Testis (tissue), 2 donors: Measurements from ENCODE around the gene MGAT5B.

Source experiments
- POLR2A ChIP-seq: fragments of 450-650 bp; IDR thresholded peaks from one replicate; pipeline ENCODE4 v1.6.1; 2017; ENCODE audit warnings: antibody characterized with exemption, mild to moderate bottlenecking, moderate library complexity
- TF ChIP-seq, protein P1 (sequence below), 3 experiments: fragments of 450-650 bp in 2 of 3; fragments of 200-600 bp in 1 of 3; sonication (generic) in 1 of 3; IDR thresholded peaks; one replicate each; pipeline ENCODE4 v1.5.1; 2016 to 2019; ENCODE audit warnings: antibody characterized with exemption in 3 of 3, mild to moderate bottlenecking in 2 of 3, moderate library complexity in 1 of 3

GRCh38 chr17:76915840-76916510, 47.8 kb downstream of the MGAT5B start:
- TF ChIP-seq, protein P1, sequence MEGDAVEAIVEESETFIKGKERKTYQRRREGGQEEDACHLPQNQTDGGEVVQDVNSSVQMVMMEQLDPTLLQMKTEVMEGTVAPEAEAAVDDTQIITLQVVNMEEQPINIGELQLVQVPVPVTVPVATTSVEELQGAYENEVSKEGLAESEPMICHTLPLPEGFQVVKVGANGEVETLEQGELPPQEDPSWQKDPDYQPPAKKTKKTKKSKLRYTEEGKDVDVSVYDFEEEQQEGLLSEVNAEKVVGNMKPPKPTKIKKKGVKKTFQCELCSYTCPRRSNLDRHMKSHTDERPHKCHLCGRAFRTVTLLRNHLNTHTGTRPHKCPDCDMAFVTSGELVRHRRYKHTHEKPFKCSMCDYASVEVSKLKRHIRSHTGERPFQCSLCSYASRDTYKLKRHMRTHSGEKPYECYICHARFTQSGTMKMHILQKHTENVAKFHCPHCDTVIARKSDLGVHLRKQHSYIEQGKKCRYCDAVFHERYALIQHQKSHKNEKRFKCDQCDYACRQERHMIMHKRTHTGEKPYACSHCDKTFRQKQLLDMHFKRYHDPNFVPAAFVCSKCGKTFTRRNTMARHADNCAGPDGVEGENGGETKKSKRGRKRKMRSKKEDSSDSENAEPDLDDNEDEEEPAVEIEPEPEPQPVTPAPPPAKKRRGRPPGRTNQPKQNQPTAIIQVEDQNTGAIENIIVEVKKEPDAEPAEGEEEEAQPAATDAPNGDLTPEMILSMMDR (IDR thresholded peaks at IDR 0.05): no peak
- no peak for TF ChIP-seq POLR2A
